Gastrocnemius medialis (tissue), 4 donors: ENCODE data around the gene KLK7. TPM values are rescaled to one million over a fixed set of nuclear protein-coding genes. Genes with fewer than 3 reads are reported as not detected.

Experiments
- ATAC-seq, 2 donors: fragments of 150-250 bp; one replicate each; pipeline ENCODE4 v1.9.1; 2016
- DNase-seq, 2 donors: peaks; one replicate each; pipeline ENCODE4 v3.0.0-alpha.2; 2019
- H3K27ac ChIP-seq, 4 donors: fragments of 200-600 bp; sonication (generic); 1 replicate in 1 of 4; 2 replicates in 3 of 4; pipeline ENCODE4 v1.5.1; 2016 to 2018; ENCODE audit warnings: mild to moderate bottlenecking in 2 of 4, moderate library complexity in 1 of 4
- H3K27me3 ChIP-seq, 3 donors: fragments of 200-600 bp; sonication (generic) in 2 of 3; 1 replicate in 1 of 3; 2 replicates in 2 of 3; pipeline versions ENCODE4 v1.5.1 to v1.6.0; 2016 to 2019; ENCODE audit warnings: mild to moderate bottlenecking in 1 of 3, moderate library complexity in 1 of 3
- H3K36me3 ChIP-seq, 2 donors: fragments of 200-600 bp; sonication (generic) in 1 of 2; one replicate each; pipeline ENCODE4 v1.5.1; 2017 to 2018
- H3K4me1 ChIP-seq, 2 donors: fragments of 200-600 bp; sonication (generic) in 1 of 2; one replicate each; pipeline ENCODE4 v1.5.1; 2016 to 2017; ENCODE audit warnings: mild to moderate bottlenecking in 2 of 2
- H3K4me3 ChIP-seq, 4 donors: fragments of 200-600 bp; sonication (generic) in 3 of 4; 1 replicate in 1 of 4; 2 replicates in 3 of 4; pipeline ENCODE4 v1.5.1; 2016 to 2019; ENCODE audit warnings: mild to moderate bottlenecking in 2 of 4
- H3K9me3 ChIP-seq, 3 donors: fragments of 200-600 bp; sonication (generic) in 2 of 3; 1 replicate in 1 of 3; 2 replicates in 2 of 3; pipeline ENCODE4 v1.5.1; 2016 to 2019
- POLR2A ChIP-seq, 2 donors: fragments of 450-650 bp; IDR thresholded peaks; one replicate each; pipeline ENCODE4 v1.6.1; 2017; ENCODE audit warnings: antibody characterized with exemption in 2 of 2, mild to moderate bottlenecking in 2 of 2, moderate library complexity in 2 of 2
- in situ Hi-C, 4 donors: fragments of 200-750 bp; cut with MboI; loops; one replicate each; pipeline versions ENCODE4 v1.15.0 to v1.8.0; 2017; ENCODE audit warnings: low sequenced_read_pairs in 4 of 4
- intact Hi-C: fragments of 100-400 bp; cut with DNase I; formaldehyde crosslinking; loops from one replicate; pipeline ENCODE4 v1.15.1; 2023; ENCODE audit warnings: low total_unique reads
- total RNA-seq, 4 donors: library from RNA; depleted of rRNA; stranded (reverse); fragments of >200 nt; gene quantifications; one replicate each; pipeline versions ENCODE4 v1.1.0 to v1.2.3, GENCODE V29; 2016
- TF ChIP-seq, protein P1 (sequence below), 5 experiments: fragments of 450-650 bp in 3 of 5; fragments of 200-600 bp in 2 of 5; sonication (generic) in 2 of 5; IDR thresholded peaks in 4 of 5; conservative IDR thresholded peaks in 1 of 5; 1 replicate in 4 of 5; 2 replicates in 1 of 5; pipeline ENCODE4 v1.5.1; 2016 to 2019; ENCODE audit warnings: antibody characterized with exemption in 5 of 5, mild to moderate bottlenecking in 3 of 5, moderate library complexity in 3 of 5

KLK7 gene
- total RNA-seq, 4 donors from 2014 or later = not detected

- peaks cover 0 to 3% (median 0%) of the 10 kb centered on the region in 3 donors for H3K27me3 ChIP-seq
- in situ Hi-C loops = no loop called here
Measured at GRCh38 chr19:50968716-50969412, 14.9 kb downstream of the KLK7 start.

GRCh38 chr19:50967929-50968715 is 15.6 kb downstream of the KLK7 start:
- in situ Hi-C loops (no loop called here), intact Hi-C loops (no loop called here)
- no peak for TF ChIP-seq POLR2A (IDR thresholded peaks at IDR 0.05)
- TF ChIP-seq, protein P1, sequence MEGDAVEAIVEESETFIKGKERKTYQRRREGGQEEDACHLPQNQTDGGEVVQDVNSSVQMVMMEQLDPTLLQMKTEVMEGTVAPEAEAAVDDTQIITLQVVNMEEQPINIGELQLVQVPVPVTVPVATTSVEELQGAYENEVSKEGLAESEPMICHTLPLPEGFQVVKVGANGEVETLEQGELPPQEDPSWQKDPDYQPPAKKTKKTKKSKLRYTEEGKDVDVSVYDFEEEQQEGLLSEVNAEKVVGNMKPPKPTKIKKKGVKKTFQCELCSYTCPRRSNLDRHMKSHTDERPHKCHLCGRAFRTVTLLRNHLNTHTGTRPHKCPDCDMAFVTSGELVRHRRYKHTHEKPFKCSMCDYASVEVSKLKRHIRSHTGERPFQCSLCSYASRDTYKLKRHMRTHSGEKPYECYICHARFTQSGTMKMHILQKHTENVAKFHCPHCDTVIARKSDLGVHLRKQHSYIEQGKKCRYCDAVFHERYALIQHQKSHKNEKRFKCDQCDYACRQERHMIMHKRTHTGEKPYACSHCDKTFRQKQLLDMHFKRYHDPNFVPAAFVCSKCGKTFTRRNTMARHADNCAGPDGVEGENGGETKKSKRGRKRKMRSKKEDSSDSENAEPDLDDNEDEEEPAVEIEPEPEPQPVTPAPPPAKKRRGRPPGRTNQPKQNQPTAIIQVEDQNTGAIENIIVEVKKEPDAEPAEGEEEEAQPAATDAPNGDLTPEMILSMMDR (IDR thresholded peaks at IDR 0.05 in 4 of 5, conservative IDR thresholded peaks at IDR 0.05 in 1 of 5) = no peak
- ATAC-seq (no peak), DNase-seq (no peak)
- no peak overlapping the region for H3K4me3 ChIP-seq
- H3K9me3 ChIP-seq = no peaks in the 10 kb centered on the region
- H3K27ac ChIP-seq = no peak overlapping the region
- peaks cover 0 to 3% (median 0%) of the 10 kb centered on the region in 3 donors for H3K27me3 ChIP-seq
- H3K36me3 ChIP-seq = no peaks in the 10 kb centered on the region
- H3K4me1 ChIP-seq = no peaks in the 10 kb centered on the region

More at GRCh38 chr19:50968716-50969412, 14.9 kb downstream of the KLK7 start:
- ATAC-seq (no peak), DNase-seq (no peak)
- Histone ChIP-seq H3K4me3 (no peak overlapping the region), H3K27ac (no peak overlapping the region), H3K4me1 (no peaks in the 10 kb centered on the region), H3K9me3 (no peaks in the 10 kb centered on the region), H3K36me3 (no peaks in the 10 kb centered on the region)
- TF ChIP-seq, protein P1 (IDR thresholded peaks at IDR 0.05 in 4 of 5, conservative IDR thresholded peaks at IDR 0.05 in 1 of 5) = no peak
- TF ChIP-seq POLR2A (IDR thresholded peaks at IDR 0.05) = no peak
- intact Hi-C loops = no loop called here

DNA sequence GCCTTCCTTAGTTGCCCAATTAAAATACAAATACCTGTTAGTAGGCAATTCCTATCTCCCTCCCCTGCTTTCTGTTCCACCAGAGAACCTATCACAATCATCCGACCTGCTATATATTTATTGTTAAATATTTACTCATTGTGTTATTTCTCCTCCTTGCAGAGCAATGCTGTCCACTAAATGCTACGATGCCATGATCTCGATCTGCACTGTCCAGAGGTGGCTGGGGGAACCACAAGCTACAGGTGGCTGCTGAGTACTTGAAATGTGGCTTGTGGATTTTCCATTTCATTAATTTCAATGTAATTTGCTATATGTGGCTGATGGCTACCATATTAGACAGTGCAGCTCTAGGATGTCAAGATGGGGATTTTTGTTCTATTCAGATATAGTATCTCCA is 19.5 kb downstream of the KLK7 start:
- ATAC-seq (no peak), DNase-seq (no peak)
- intact Hi-C loops (no loop called here), in situ Hi-C loops (no loop called here)
- Histone ChIP-seq H3K27me3 (peaks cover 0 to 3% (median 0%) of the 10 kb centered on the region in 3 donors), H3K27ac (no peak overlapping the region), H3K4me1 (no peaks in the 10 kb centered on the region), H3K4me3 (no peak overlapping the region), H3K9me3 (no peaks in the 10 kb centered on the region), H3K36me3 (no peaks in the 10 kb centered on the region)
- no peak for TF ChIP-seq POLR2A (IDR thresholded peaks at IDR 0.05)

- TF ChIP-seq, protein P1 (IDR thresholded peaks at IDR 0.05 in 4 of 5, conservative IDR thresholded peaks at IDR 0.05 in 1 of 5) = no peak
- no peak for TF ChIP-seq POLR2A (IDR thresholded peaks at IDR 0.05)
- no peaks in the 10 kb centered on the region for H3K9me3 ChIP-seq
- DNase-seq (no peak), ATAC-seq (no peak)
- in situ Hi-C loops = no loop called here
- intact Hi-C loops = no loop called here
- H3K36me3 ChIP-seq = no peaks in the 10 kb centered on the region
- H3K4me3 ChIP-seq = no peak overlapping the region
- H3K4me1 ChIP-seq = no peaks in the 10 kb centered on the region
- H3K27me3 ChIP-seq = peaks cover 0 to 1% (median 0%) of the 10 kb centered on the region in 3 donors
- no peak overlapping the region for H3K27ac ChIP-seq
Measured at GRCh38 chr19:50963381-50963780, 20.3 kb downstream of the KLK7 start.

- in situ Hi-C loops (no loop called here), intact Hi-C loops (no loop called here)
- ATAC-seq = no peak
- no peaks in the 10 kb centered on the region for H3K27me3 ChIP-seq
- no peak overlapping the region for H3K4me3 ChIP-seq
- no peak for TF ChIP-seq POLR2A (IDR thresholded peaks at IDR 0.05)
- TF ChIP-seq, protein P1 (IDR thresholded peaks at IDR 0.05 in 4 of 5, conservative IDR thresholded peaks at IDR 0.05 in 1 of 5) = no peak
- no peak overlapping the region for H3K27ac ChIP-seq
- H3K36me3 ChIP-seq = no peaks in the 10 kb centered on the region
- H3K4me1 ChIP-seq = no peaks in the 10 kb centered on the region
- DNase-seq = no peak
- no peaks in the 10 kb centered on the region for H3K9me3 ChIP-seq
Measured at GRCh38 chr19:50962245-50962644, 21.5 kb downstream of the KLK7 start.
